ENCODE results near the gene MUCL3.
"Not testable (repeated sequence)": the region's sequence is repeated elsewhere in the genome, so short reads cannot be mapped to it uniquely, and the experiment has no call there.

MUCL3 gene

GRCh38 chr6:30990422-30991086 lies 49.8 kb downstream of the MUCL3 start:
- Histone ChIP-seq H3K9ac (ENCODE audit: low read depth in 1 of 2, low read length in 2 of 2) (no peak overlapping the region), H3K27ac (ENCODE audit: low read depth in 2 of 2, low read length in 2 of 2) (no peak overlapping the region), H3K4me1 (ENCODE audit: control insufficient read depth in 2 of 2, insufficient read depth in 2 of 2, low read length in 2 of 2) (no peaks in the 10 kb centered on the region), H3K27me3 (ENCODE audit: control insufficient read depth in 2 of 2, insufficient read depth in 2 of 2, low read length in 2 of 2) (no peaks in the 10 kb centered on the region), H3K4me3 (ENCODE audit: low read length in 2 of 2) (no peak overlapping the region), H3K36me3 (ENCODE audit: control insufficient read depth in 2 of 2, insufficient read depth in 2 of 2, low read length in 2 of 2) (no peaks in the 10 kb centered on the region), H3K9me3 (ENCODE audit: control insufficient read depth in 2 of 2, low read length in 2 of 2) (no peaks in the 10 kb centered on the region)

GRCh38 chr6:30991891-30992290 lies 51.1 kb downstream of the MUCL3 start:
- Histone ChIP-seq H3K4me1 (ENCODE audit: control insufficient read depth in 2 of 2, insufficient read depth in 2 of 2, low read length in 2 of 2) (no peaks in the 10 kb centered on the region), H3K9ac (ENCODE audit: low read depth in 1 of 2, low read length in 2 of 2) (no peak overlapping the region), H3K27ac (ENCODE audit: low read depth in 2 of 2, low read length in 2 of 2) (no peak overlapping the region), H3K27me3 (ENCODE audit: control insufficient read depth in 2 of 2, insufficient read depth in 2 of 2, low read length in 2 of 2) (no peaks in the 10 kb centered on the region), H3K36me3 (ENCODE audit: control insufficient read depth in 2 of 2, insufficient read depth in 2 of 2, low read length in 2 of 2) (no peaks in the 10 kb centered on the region), H3K4me3 (ENCODE audit: low read length in 2 of 2) (no peak overlapping the region), H3K9me3 (ENCODE audit: control insufficient read depth in 2 of 2, low read length in 2 of 2) (no peaks in the 10 kb centered on the region)

- Histone ChIP-seq H3K27me3 (ENCODE audit: control insufficient read depth in 2 of 2, insufficient read depth in 2 of 2, low read length in 2 of 2) (no peaks in the 10 kb centered on the region), H3K4me1 (ENCODE audit: control insufficient read depth in 2 of 2, insufficient read depth in 2 of 2, low read length in 2 of 2) (no peaks in the 10 kb centered on the region), H3K4me3 (ENCODE audit: low read length in 2 of 2) (no peak overlapping the region), H3K27ac (ENCODE audit: low read depth in 2 of 2, low read length in 2 of 2) (no peak overlapping the region), H3K9ac (ENCODE audit: low read depth in 1 of 2, low read length in 2 of 2) (no peak overlapping the region), H3K9me3 (ENCODE audit: control insufficient read depth in 2 of 2, low read length in 2 of 2) (no peaks in the 10 kb centered on the region), H3K36me3 (ENCODE audit: control insufficient read depth in 2 of 2, insufficient read depth in 2 of 2, low read length in 2 of 2) (no peaks in the 10 kb centered on the region)
Observed at GRCh38 chr6:30997301-30997700, 56.5 kb downstream of the MUCL3 start.

- Histone ChIP-seq H3K27me3 (ENCODE audit: control insufficient read depth in 2 of 2, insufficient read depth in 2 of 2, low read length in 2 of 2) (no peaks in the 10 kb centered on the region), H3K4me1 (ENCODE audit: control insufficient read depth in 2 of 2, insufficient read depth in 2 of 2, low read length in 2 of 2) (no peaks in the 10 kb centered on the region), H3K4me3 (ENCODE audit: low read length in 2 of 2) (no peak overlapping the region), H3K9me3 (ENCODE audit: control insufficient read depth in 2 of 2, low read length in 2 of 2) (no peaks in the 10 kb centered on the region), H3K27ac (ENCODE audit: low read depth in 2 of 2, low read length in 2 of 2) (no peak overlapping the region), H3K9ac (ENCODE audit: low read depth in 1 of 2, low read length in 2 of 2) (no peak overlapping the region), H3K36me3 (ENCODE audit: control insufficient read depth in 2 of 2, insufficient read depth in 2 of 2, low read length in 2 of 2) (no peaks in the 10 kb centered on the region)
Observed at GRCh38 chr6:30998785-30999184, 58.0 kb downstream of the MUCL3 start.

GRCh38 chr6:31000067-31000860 lies 59.5 kb downstream of the MUCL3 start:
- not testable (repeated sequence) for H3K4me1 ChIP-seq (ENCODE audit: control insufficient read depth in 2 of 2, insufficient read depth in 2 of 2, low read length in 2 of 2); H3K4me3 ChIP-seq (ENCODE audit: low read length in 2 of 2); H3K27me3 ChIP-seq (ENCODE audit: control insufficient read depth in 2 of 2, insufficient read depth in 2 of 2, low read length in 2 of 2); H3K9ac ChIP-seq (ENCODE audit: low read depth in 1 of 2, low read length in 2 of 2); H3K27ac ChIP-seq (ENCODE audit: low read depth in 2 of 2, low read length in 2 of 2); H3K36me3 ChIP-seq (ENCODE audit: control insufficient read depth in 2 of 2, insufficient read depth in 2 of 2, low read length in 2 of 2); H3K9me3 ChIP-seq (ENCODE audit: control insufficient read depth in 2 of 2, low read length in 2 of 2)

GRCh38 chr6:31001281-31001888 lies 60.6 kb downstream of the MUCL3 start:
- no peaks in the 10 kb centered on the region for H3K27me3 ChIP-seq (ENCODE audit: control insufficient read depth in 2 of 2, insufficient read depth in 2 of 2, low read length in 2 of 2)
- no peaks in the 10 kb centered on the region for H3K4me1 ChIP-seq (ENCODE audit: control insufficient read depth in 2 of 2, insufficient read depth in 2 of 2, low read length in 2 of 2)
- no peak overlapping the region for H3K4me3 ChIP-seq (ENCODE audit: low read length in 2 of 2)
- H3K27ac ChIP-seq (ENCODE audit: low read depth in 2 of 2, low read length in 2 of 2): no peak overlapping the region
- no peak overlapping the region for H3K9ac ChIP-seq (ENCODE audit: low read depth in 1 of 2, low read length in 2 of 2)
- no peaks in the 10 kb centered on the region for H3K36me3 ChIP-seq (ENCODE audit: control insufficient read depth in 2 of 2, insufficient read depth in 2 of 2, low read length in 2 of 2)
- no peaks in the 10 kb centered on the region for H3K9me3 ChIP-seq (ENCODE audit: control insufficient read depth in 2 of 2, low read length in 2 of 2)

GRCh38 chr6:31002471-31002870 lies 61.7 kb downstream of the MUCL3 start:
- Histone ChIP-seq H3K9me3 (ENCODE audit: control insufficient read depth in 2 of 2, low read length in 2 of 2) (no peaks in the 10 kb centered on the region), H3K27ac (ENCODE audit: low read depth in 2 of 2, low read length in 2 of 2) (no peak overlapping the region), H3K9ac (ENCODE audit: low read depth in 1 of 2, low read length in 2 of 2) (no peak overlapping the region), H3K36me3 (ENCODE audit: control insufficient read depth in 2 of 2, insufficient read depth in 2 of 2, low read length in 2 of 2) (no peaks in the 10 kb centered on the region), H3K4me3 (ENCODE audit: low read length in 2 of 2) (no peak overlapping the region), H3K27me3 (ENCODE audit: control insufficient read depth in 2 of 2, insufficient read depth in 2 of 2, low read length in 2 of 2) (no peaks in the 10 kb centered on the region), H3K4me1 (ENCODE audit: control insufficient read depth in 2 of 2, insufficient read depth in 2 of 2, low read length in 2 of 2) (no peaks in the 10 kb centered on the region)

All from mucosa of rectum (tissue), 2 donors.